Ammon's horn (tissue), 1 donor: ENCODE results near the gene TCERG1.

ENCODE experiments used
- DNase-seq: peaks from one replicate; pipeline ENCODE4 v3.0.0-alpha.2; 2016; ENCODE audit warnings: low spot score

Gene TCERG1

DNA sequence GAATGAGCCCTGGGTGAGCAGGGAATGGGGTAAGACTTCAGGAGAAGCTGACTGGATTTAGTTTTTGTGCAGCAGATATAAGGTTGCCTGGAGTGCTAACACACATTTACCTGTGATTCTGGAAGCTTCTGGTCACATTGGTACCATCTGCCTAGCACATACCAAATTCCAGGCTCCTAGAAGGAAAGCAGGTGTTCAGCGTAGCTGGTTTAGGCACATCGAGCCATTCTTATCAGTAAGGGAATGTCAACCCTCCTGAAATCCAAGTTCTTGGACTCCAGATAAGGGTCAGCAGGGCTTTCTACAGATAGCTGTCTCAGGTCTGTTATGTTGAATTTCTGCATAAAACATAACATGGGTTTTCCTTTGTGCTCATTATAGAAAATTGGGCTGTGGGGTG lies 10.3 kb downstream of the TCERG1 start:
- no peak for DNase-seq

DNA sequence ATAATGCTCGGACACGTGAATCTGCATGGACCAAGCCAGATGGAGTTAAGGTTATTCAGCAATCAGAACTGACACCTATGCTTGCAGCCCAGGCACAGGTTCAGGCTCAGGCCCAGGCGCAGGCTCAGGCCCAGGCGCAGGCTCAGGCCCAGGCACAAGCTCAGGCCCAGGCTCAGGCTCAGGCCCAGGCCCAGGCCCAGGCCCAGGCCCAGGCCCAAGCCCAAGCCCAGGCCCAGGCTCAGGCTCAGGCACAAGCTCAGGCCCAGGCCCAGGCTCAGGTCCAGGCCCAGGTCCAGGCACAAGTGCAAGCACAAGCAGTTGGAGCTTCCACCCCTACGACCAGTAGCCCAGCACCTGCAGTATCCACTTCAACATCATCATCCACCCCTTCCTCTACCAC lies 11.8 kb downstream of the TCERG1 start:
- no peak for DNase-seq

DNA sequence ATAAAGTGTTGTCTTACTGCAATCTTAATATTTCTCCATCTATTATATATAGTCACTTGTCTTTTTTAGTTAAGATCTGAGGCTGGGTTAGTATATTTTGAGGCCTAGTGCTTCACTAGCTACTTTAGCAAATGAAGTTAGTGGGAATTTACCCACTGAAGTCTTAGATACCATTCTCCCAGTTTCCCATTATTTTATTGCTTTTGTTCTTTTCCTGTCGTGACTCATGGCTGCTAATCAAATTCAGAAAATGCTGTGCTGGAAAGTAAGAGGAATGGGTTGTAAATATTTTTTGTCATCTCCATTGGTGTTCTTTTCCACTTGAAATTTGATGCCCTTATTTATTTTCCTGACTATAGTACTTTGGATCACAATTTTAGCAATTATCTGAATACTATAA lies 14.2 kb downstream of the TCERG1 start:
- DNase-seq: no peak

DNA sequence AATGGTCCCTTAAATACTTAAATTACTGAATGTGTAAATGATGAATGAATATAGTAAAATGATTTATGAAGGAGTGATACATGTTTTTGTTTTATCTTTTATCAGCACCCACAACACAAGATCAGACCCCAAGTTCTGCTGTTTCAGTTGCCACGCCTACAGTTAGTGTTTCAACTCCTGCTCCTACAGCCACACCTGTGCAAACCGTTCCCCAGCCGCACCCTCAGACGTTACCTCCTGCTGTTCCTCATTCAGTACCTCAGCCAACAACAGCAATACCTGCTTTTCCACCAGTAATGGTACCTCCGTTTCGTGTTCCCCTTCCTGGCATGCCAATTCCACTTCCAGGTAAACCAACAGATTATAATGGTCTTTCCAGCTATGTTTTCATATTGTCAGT lies 16.3 kb downstream of the TCERG1 start:
- DNase-seq: no peak

DNA sequence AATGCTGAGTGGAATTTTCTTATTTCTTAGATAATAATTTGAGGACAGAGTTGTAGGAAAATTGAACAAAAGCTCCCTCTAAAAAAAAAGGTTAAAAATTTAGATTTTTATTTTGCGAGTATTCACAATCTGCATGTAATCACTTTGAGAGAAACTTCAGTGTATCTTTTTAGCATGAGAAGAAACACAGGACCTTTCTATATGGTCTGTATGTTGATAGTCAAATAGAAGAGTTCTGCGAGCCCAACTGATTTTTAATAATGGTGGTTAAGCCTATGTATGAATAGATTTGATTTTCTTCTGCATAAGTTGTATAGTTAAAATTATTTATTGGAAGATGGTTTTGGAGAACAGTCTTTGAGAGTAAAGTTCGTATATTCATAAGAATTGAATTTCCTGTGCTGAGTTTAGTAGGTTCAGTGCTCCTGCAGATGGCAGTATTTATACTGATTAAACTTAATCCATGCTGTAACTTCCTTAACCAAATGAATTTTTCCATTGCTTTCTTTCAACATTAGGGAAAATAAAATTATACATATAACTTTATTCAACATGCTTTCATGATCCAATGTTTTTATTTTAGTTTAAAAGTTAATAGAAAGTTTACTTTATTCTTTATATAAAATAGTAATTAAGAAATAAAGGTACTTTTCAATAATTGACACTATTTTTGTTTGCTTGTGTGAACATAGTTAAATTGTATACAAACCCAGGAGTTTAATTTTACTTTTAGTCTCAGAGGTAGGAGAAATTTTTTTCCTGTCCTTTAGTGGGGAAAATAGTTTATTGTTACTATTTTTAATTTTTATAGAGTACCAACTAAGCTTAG lies 19.6 kb downstream of the TCERG1 start:
- peak; percentile 34 for DNase-seq

DNA sequence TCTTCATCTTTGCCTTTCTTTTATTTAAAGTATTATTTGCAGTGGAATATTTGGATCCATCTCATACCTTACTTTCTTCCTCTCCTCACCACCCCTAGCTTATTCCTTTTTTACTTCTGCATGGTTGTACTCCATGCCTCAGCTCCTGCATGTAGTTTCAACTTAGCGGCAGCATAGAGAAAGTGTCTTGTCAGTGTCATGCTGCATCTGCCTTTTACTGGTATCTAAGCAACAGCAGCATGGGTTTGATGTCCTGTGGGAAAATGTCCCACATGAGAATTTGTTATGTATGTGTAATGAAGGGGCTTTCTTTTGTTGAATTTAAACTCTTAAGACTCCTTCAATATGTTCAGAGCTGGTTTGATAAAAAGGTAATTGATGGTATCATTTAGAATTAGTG lies 20.6 kb downstream of the TCERG1 start:
- DNase-seq: no peak

DNA sequence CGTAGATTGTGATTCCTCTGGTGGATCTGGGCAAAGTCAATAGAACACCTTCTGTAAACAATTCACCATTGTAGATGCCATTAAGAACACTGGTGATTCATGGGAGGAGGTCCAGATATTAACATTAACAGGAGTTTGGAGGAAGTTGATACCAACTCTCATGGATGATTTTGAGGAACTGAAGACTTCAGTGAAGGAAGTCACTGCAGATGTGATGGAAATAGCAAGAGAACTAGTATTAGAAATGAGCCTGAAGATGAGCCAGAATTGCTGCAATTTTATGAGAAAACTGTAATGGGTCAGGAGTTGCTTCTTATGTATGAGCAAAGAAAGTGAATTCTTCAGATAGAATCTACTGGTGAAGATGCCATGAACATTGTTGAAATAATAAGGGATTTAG lies 26.9 kb downstream of the TCERG1 start:
- DNase-seq: no peak

DNA sequence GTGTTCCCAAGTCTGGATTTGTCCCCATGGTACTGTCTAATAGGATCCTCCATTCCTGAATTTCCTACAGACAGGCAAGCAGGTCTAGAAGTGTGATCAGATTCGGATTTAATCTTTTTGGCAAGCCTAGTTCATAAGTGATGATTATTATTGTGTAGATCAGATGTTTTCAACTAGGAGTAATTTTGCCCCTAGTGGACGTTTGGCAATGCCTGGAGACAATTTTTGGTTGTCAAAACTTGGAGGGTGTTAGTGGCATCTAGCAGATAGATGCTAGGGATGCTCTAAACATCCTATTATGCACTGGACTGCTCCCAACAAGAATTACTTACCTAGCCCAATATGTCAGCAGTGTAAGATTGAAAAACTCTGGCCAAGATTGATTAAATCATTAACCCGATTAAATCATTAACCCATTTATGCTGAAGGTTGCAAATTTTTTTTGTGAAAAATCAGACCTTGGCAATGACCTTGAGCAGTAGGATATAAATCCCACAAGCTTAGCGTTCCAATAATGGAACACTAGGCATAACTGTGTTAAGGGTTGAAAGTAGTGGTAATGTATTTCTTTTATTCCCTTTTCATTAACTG lies 28.2 kb downstream of the TCERG1 start:
- DNase-seq: no peak

DNA sequence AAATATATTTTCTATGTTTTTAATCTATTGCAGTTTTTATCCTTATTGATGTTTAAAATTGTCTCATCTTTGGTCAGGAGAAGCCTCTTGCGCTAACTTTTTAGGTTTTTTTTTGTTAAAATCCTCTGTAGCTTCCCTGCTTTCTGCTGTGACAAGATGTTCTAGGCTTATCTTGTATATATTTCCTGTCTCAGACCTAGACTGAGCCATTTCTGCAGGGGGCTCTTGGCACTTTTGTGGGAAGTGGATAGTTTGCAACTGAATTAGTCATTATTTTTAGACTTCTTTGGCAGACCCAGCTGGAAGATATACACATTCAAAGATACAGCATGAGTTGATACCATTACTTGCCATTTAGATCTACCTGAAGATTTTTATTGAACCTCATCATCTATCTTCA lies 28.8 kb downstream of the TCERG1 start:
- no peak for DNase-seq

DNA sequence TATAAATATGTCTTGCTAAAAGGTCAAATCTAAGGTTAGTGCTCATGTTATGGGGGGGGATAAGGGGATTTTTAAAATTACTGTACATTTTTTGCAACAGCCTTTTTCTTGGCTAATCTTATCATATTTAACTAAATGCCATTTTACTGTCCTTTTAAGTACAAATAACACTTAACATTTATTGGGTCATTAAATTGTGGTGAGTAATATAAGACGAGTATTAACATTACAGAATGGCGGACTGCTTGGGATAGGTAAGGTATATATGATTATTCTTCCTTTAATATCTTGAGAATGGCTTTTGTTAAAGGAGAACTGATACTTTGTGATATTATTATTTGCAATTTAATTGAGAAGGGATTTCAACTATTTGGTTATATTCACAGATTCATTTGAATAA lies 35.6 kb downstream of the TCERG1 start:
- DNase-seq: no peak

DNA sequence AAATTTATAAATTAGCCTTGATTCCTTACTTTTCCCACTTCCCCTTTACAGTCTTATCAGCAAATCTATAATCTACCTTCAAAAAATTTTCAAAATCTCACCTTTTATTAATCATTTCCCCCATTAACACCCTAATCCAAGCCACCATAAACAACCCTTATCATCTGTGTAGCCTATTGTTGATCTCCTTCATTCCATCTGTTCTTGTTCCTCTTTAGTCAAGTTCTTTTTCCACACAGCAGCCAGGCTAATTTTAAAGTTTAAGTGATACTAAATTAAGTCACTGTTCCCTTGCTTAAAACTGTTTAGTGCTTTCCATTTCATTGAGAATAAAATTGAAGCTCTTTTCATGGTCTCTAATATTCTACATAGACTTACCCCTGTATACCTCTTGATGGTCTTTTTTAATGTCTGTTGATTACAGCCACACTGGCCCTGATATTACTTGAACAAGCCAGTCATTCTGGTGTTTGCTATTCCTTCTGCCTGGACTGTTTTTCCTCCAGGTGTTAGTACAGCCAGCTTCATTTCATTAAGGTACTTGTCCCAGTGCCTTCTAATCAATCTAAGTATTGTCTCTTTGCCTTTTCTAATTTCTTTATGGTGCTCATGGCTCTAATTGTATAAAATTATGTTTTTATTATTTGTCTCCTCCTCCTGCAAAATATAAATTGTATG lies 37.7 kb downstream of the TCERG1 start:
- DNase-seq: no peak

DNA sequence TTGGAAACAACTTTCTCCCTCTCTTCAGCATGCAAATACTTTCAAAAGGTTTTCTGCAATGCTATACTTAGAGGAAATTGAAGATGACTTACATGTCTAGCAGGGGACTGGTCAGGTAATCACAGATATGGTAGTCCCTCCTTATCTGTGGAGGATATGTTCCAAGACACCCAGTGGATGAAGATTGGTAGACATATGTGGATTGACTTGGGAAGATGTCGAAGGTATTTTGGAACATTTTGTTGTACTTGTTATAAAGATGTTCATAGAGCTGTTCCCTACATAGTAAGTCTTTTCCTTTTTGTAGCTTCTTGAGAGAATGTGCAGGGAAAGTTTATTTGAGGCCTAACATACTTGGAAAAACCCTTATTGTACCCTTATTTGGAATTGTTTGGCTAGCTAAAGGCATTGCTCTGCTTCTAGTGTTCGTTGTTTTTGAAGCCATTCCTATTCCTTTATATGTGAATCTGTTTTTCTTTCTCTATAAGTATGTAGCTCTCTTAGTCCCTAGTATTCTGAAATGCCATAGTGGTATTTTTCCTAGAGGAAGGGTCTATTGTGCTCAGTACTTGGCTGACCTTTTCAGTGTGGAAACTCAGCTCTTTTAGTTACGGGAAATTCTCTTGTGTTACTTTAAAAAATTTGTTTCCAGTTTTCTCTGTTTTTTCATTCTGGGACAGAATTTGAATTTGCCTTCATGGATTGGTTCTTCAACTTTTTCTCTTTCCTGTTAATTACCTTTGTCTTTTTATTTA lies 43.1 kb downstream of the TCERG1 start:
- DNase-seq: no peak

DNA sequence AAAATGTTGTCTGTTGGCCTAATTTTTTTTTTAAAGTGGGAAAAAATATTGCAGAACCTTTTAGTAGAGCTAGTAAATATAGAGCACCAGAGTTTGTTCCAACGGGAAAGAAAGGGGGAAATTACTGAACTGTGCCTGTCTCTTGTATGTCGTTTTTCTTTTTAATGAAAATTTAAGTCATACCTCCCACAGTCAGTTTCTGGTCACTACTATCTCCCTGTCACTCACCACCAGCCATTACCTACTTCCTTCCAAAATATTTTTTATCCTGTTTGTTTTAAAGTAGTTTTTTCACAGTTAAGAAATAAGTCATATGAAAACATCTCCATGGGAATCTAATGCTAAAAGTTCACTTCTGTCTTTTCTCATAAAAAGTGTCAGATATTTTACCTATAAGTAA lies 47.5 kb downstream of the TCERG1 start:
- DNase-seq: no peak

DNA sequence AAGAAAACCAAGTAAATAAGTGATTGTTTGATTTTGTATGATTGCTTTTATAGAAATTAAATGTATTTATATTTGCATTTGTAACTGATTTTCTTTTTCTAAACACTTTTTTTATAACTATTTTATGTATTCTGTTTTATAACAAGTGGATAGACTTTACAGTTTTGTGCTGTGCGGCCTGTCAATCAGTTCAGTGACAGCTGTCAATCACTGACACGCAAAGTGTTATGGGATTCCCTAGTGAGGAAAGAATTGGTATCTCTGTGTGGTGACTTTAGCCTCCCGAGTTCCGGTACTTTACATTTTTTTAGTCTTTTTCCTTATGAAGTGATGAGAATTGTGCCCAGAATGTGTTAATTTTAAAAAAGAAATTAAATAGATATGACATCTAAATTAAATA lies 52.5 kb downstream of the TCERG1 start:
- no peak for DNase-seq

DNA sequence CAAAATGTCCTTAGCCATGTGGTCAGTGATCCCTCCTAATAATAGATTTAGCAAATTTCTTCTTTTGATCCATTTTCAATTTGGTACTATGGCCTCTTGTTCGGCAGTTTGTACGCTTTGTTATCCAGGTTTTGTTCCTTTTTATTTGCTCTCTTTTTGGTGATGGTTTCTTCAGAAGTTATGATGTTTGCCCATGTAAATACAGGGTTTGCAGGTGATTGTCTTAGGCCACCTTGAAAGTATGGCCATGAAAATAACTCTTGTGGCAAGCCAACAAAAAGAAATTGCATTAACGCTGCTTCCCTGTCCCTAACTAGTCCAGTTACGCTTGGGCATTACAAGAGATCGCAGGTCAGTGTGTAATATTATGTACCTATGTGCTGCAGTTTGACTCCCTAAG lies 60.3 kb downstream of the TCERG1 start:
- DNase-seq: no peak

DNA sequence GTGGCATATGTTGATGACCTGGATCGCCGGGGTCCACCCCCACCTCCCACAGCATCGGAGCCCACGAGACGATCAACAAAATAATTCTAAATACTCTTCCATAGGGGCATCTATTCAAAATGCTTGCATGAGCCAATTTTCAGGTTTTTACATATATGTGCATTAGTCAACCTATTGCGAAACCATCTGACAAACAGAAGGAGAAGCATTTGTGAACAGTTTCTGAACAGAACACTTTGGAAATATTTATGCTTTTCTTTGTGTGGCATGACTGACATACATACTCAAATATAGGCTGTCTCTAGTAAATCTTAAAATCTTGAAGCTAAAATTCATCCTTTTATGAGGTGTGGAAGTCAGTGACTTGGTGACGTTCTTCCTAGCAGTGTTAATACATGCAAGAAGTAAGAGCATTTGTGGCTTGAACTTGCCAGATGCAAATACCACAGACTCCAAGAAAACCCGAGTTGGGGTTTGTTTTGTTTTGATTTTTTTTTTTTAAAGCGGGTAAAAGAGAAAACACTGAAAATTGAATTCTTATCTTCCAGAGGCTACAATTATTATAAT lies 63.5 kb downstream of the TCERG1 start:
- DNase-seq: no peak

DNA sequence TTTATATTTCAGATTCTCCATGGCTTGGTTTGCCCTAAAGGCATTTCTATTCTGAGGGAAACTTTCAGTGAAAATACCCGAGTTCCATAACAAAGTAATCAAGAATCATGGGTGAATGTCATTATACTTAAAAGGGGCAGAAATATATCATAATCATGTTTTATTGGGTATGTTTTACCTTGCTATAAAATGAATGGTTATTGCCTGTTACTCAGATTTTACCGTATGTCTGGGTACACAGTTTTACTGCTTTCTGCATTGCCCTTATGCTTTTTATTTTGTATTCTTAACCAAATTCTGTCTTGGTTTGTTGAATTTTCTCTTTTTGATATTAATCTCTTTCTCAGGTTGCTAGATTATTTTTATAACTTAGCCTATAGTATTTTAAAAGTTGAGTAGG lies 66.3 kb downstream of the TCERG1 start:
- no peak for DNase-seq

DNA sequence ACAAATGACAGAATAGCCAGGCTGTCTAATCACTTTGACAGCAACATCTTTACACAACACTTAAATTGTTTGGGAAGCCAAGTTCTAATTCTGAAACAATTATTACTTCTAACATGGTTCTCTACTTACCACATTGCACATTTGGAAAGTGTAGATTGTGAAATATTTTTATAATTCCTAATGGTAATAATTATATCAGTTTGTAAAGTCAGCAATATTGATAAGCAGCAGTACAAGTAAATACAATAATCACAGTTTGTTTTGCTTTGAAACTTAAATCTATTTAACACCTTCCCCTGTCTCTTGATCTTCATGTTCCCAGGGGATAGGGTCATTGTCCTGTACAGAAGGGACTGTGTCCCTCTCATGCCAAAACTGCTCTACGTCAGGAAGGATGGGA lies 67.4 kb downstream of the TCERG1 start:
- DNase-seq: no peak

DNA sequence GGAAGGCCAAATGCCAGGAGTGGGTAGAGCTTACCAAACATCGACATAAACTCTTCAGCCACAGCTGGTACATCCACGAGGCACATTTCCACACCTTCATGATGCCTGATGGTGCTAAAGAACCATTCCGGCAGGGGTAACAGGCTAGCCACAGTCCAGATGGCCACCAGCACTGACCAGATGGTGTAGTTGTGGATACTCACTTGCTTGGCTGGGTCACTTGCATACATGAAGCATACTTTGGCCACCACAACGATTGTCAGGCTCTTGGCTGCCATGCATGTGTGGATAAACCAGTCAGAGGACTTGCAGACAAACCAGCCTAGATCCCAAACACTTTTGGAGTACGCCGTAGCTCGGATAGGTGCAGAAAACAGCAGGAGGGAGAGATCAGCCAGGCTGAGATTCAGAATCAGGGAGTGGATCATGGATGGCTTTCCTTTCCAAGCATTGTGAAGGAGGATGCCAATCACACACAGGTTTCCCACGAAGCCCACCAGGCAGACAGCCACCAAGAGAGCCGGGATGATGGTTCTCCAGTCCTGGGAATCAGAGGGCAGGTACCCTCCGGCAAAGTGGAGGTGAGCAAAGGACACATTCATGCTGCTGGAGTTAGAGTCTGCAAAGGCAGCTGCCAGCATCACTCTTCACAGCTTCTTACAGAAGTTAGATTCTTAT lies 68.5 kb downstream of the TCERG1 start:
- DNase-seq: no peak

DNA sequence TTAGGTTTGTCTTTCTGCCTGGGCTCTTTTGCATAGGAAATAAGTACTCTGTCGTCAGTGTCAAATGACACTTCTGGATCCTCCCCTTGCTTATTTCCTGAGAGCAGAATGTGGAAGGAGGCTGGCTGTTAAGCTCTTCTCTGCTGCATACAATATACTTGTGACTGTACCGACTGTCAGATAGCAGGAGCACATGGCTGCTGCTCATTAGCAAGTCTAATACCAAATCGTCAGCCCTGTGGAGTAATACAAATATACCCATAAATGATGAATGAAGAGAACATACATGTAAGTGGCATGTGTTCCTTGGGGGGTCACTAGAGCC lies 69.0 kb downstream of the TCERG1 start, which contains the start of gene GPR151:
TSS of gene GPR151 (minus strand) at position 40 of the 325 bp plus-strand sequence. CDS start 77 bp downstream, outside the sequence.
- DNase-seq: peak; percentile 24

DNA sequence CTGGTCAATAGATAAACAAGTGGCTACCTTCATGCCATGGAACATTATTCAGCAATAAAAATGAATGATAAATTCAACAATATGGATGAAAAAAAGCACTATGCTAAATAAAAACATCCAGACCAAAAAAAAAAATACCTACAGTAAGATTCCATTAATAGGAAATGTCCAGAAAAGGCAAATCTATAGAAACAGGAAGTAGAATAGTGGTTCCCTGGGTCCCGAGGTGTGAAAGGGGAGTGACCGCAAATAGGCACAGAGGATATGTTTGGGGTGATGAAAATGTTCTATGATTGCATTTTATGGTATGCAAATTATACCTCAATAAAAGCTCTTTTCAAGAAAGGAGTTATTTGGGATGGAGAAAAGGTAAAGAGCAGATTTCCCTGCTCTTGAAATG lies 72.4 kb downstream of the TCERG1 start:
- no peak for DNase-seq

DNA sequence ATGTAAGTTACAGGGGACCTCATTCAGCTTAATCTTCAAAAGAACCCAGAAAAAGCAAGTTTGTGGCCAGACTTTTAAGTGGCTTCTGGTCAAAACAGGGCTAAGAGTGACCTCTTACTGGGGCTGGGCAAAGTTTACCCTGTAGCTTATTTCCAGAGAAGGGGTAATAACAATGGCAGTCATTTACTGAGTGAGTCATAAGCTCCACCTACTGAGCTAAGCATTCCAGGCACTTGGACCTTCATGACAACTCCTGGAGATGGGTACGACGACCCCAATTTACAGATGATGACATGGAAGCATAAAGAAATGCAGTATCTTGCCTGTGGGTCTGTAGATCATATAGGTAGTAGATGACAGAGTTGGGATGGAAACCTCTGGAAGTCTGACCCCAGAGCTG lies 73.6 kb downstream of the TCERG1 start:
- DNase-seq: no peak
